T-cell (primary cell): ENCODE measurements around the gene MYH15. TPM values are rescaled to one million over a fixed set of nuclear protein-coding genes. Genes with fewer than 3 reads are reported as not detected.

Experiments used
- ATAC-seq, 4 experiments: fragments of 200-7000 bp in 3 of 4; fragments of 150-1000 bp in 1 of 4; cut with Tn5 transposase; replicated peaks in 1 of 4; 1 replicate in 3 of 4; 2 replicates in 1 of 4; pipeline ENCODE4 v1.10.0; 2021; ENCODE audit warnings: moderate library complexity in 3 of 4, mild to moderate bottlenecking in 2 of 4, moderate number of reproducible peaks in 1 of 4
- CTCF ChIA-PET, 2 donors: fragments of 300-600 bp; sonication (Branson Sonifier 250); formaldehyde crosslinking; loops; one replicate each; lab custom pipeline; 2022; ENCODE audit warnings: antibody characterized with exemption in 2 of 2; lab: Charles Lee
- POLR2A ChIA-PET, 2 donors: fragments of 300-600 bp; sonication (Branson Sonifier 250); formaldehyde crosslinking; loops; one replicate each; lab custom pipeline; 2022; ENCODE audit warnings: antibody characterized with exemption in 2 of 2; lab: Charles Lee
- DNase-seq, 35 experiments: peaks; one replicate each; pipeline versions ENCODE4 v3.0.0 to v3.0.0-alpha.2; 2013 to 2023
- H3K27ac ChIP-seq: one replicate; pipeline ENCODE4 v1.5.1; 2013; ENCODE audit warnings: low read length
- H3K27me3 ChIP-seq, 2 experiments: replicated peaks in 1 of 2; 1 replicate in 1 of 2; 2 replicates in 1 of 2; pipeline versions ENCODE4 v1.6.1 to v1.7.0; 2013; ENCODE audit warnings: low read length in 1 of 2, mixed read lengths in 1 of 2; ENCODE audit not compliant: control insufficient read depth in 2 of 2, insufficient read depth in 2 of 2; ENCODE audit errors: extremely low read depth in 1 of 2
- H3K36me3 ChIP-seq, 2 donors: 1 replicate in 1 of 2; 2 replicates in 1 of 2; pipeline versions ENCODE4 v1.6.1 to v1.7.0; 2013; ENCODE audit warnings: low read length in 1 of 2; ENCODE audit not compliant: control insufficient read depth in 2 of 2, insufficient read depth in 1 of 2; ENCODE audit errors: extremely low read depth in 1 of 2
- H3K4me1 ChIP-seq, 2 experiments: 1 replicate in 1 of 2; 2 replicates in 1 of 2; pipeline versions ENCODE4 v1.6.1 to v1.7.0; 2013; ENCODE audit warnings: low read length in 2 of 2, mixed read lengths in 1 of 2; ENCODE audit not compliant: insufficient read depth in 2 of 2, control insufficient read depth in 1 of 2; ENCODE audit errors: extremely low read depth in 1 of 2
- H3K4me3 ChIP-seq, 2 donors: 1 replicate in 1 of 2; 2 replicates in 1 of 2; pipeline versions ENCODE4 v1.5.1 to v1.7.0; 2013; ENCODE audit warnings: mild to moderate bottlenecking in 2 of 2, low read length in 1 of 2, moderate library complexity in 1 of 2; ENCODE audit not compliant: control insufficient read depth in 1 of 2; ENCODE audit errors: extremely low read depth in 1 of 2
- H3K9me3 ChIP-seq: 2 replicates; pipeline ENCODE4 v1.7.0; 2013
- H3K27ac Mint-ChIP-seq, 2 donors: one replicate each; pipeline ENCODE4 v1.8.0; 2020 to 2021; ENCODE audit warnings: mild to moderate bottlenecking in 2 of 2, mixed read lengths in 2 of 2
- H3K27me3 Mint-ChIP-seq, 2 donors: one replicate each; pipeline ENCODE4 v1.8.0; 2021 to 2022; ENCODE audit warnings: mixed read lengths in 2 of 2
- H3K36me3 Mint-ChIP-seq: one replicate; pipeline ENCODE4 v1.8.0; 2021; ENCODE audit warnings: mixed read lengths
- H3K4me1 Mint-ChIP-seq, 3 donors: one replicate each; pipeline ENCODE4 v1.8.0; 2020 to 2022; ENCODE audit warnings: mixed read lengths in 3 of 3, mild to moderate bottlenecking in 1 of 3
- H3K4me3 Mint-ChIP-seq, 3 donors: one replicate each; pipeline ENCODE4 v1.8.0; 2020 to 2022; ENCODE audit warnings: mild to moderate bottlenecking in 3 of 3, mixed read lengths in 3 of 3, moderate library complexity in 3 of 3
- H3K9me3 Mint-ChIP-seq, 3 donors: one replicate each; pipeline ENCODE4 v1.8.0; 2020 to 2022; ENCODE audit warnings: mixed read lengths in 3 of 3
- WGBS: methylation state at CpG from one replicate; pipeline ENCODE4 v1.1.5; 2013; ENCODE audit warnings: missing lambda C conversion rate; ENCODE audit not compliant: insufficient coverage; 5-methylcytosine and 5-hydroxymethylcytosine counted together
- total RNA-seq, 35 experiments: library from RNA in 6 of 35; stranded (reverse) in 6 of 35; fragments of 120-200 nt in 1 of 35; gene quantifications; one replicate each; pipeline versions ENCODE4 v1.2.1 to v1.2.4 and lab custom pipeline; 2013 to 2026

The MYH15 gene
- total RNA-seq, 5 donors from 2014 or later (not counting 1 experiment from before 2014, with no cell fraction given), result 0.07 to 0.18 (median 0.11) TPM; not detected in 1

DNA sequence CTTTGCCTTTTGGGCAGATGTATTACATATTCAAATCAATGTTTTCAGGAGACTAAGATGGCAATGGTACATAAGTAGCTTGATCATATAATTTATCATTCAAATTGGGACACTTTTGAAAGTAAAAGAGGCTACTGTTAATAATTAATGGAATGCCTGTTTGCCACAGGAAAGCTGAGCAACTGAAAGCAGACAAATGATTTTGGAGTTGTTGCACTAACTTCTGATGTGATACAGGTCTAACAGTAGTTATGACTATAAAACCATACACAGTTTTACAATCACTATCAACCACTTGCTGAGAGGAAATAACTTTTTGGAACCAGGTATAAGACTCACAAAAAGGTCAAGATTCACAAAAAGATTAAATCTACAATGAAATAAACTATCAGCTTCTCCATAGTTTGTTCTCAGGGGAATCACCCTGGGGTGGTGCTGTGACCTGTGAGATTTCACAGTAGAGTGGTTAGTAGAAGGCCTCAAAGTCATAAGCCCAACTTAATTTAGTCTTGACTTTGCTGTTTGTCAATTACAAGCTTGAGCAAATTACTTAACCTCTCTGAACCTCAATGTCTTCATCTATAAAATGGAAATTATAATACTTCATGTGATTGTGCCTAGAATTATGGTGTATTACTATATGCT lies 171.4 kb downstream of the MYH15 start:
- Histone ChIP-seq H3K4me1 (no peaks in the 10 kb centered on the region), H3K27me3 (no peaks in the 10 kb centered on the region), H3K27ac (no peak overlapping the region), H3K4me3 (no peak overlapping the region), H3K9me3 (no peaks in the 10 kb centered on the region), H3K36me3 (no peaks in the 10 kb centered on the region)
- no peak for DNase-seq
- Mint-ChIP-seq H3K36me3 (no peaks in the 10 kb centered on the region), H3K27ac (no peak overlapping the region), H3K9me3 (no peaks in the 10 kb centered on the region), H3K27me3 (no peaks in the 10 kb centered on the region), H3K4me1 (peaks cover 0 to 1% (median 0%) of the 10 kb centered on the region in 3 donors), H3K4me3 (no peak overlapping the region)
- ChIA-PET CTCF (no interaction called here), POLR2A (no interaction called here)
- ATAC-seq, result no peak

DNA sequence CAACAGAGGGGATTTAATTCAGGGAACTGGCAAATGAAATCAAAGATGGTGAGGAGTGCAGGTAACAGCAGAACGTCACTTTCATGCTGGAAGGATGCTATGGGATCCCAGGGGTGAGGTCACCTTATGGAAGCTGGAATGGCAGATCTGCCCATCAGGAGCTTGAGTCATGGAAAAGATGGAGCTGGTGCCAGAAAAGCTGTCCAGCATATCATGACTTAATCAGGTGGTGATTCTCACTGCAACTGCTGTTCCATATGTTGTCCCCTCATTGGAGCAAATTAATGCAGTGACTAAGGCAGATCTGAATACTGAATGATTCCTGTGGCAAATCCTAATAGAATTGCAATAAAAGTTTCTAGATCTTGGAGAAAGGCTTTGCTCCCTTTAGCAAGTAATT lies 175.7 kb downstream of the MYH15 start:
- no peaks in the 10 kb centered on the region for H3K27me3 Mint-ChIP-seq
- Histone ChIP-seq H3K27ac (no peak overlapping the region), H3K9me3 (no peaks in the 10 kb centered on the region), H3K4me1 (no peaks in the 10 kb centered on the region), H3K27me3 (no peaks in the 10 kb centered on the region), H3K36me3 (no peaks in the 10 kb centered on the region), H3K4me3 (no peak overlapping the region)
- no peak for DNase-seq
- ChIA-PET POLR2A (no interaction called here), CTCF (no interaction called here)
- no peak overlapping the region for H3K4me3 Mint-ChIP-seq
- H3K36me3 Mint-ChIP-seq, result no peaks in the 10 kb centered on the region
- H3K9me3 Mint-ChIP-seq, result no peaks in the 10 kb centered on the region
- no peak overlapping the region for H3K27ac Mint-ChIP-seq
- ATAC-seq, result no peak
- 83% methylated on average over 1 of the region's 1 CpG for WGBS
- peaks cover 0 to 3% (median 1%) of the 10 kb centered on the region in 3 donors for H3K4me1 Mint-ChIP-seq

DNA sequence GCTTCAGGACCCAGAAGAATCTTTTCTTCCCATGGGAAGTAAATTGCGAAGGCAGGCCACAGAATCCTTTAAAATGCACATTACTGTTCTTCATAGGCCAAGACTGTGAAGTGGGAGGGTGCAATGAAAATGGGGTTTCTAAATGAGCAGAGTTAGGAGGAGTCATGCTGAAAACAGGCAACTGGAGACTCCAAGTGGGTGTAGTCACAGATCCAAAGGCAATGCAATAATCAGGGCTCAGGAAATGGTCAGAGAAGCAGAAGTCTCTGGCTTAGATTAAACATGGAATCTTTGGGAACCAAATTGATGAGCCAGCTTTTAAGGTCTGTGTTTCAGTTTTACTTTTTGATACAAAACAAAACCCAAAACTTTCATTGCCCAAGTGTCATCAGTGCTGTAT lies 176.4 kb downstream of the MYH15 start:
- DNase-seq (no peak), ATAC-seq (no peak)
- Mint-ChIP-seq H3K36me3 (no peaks in the 10 kb centered on the region), H3K9me3 (no peaks in the 10 kb centered on the region), H3K27ac (no peak overlapping the region), H3K27me3 (no peaks in the 10 kb centered on the region), H3K4me1 (peaks cover 4 to 10% (median 8%) of the 10 kb centered on the region in 3 donors), H3K4me3 (no peak overlapping the region)
- CTCF ChIA-PET, result interaction anchor here in 1 of 2 donors (0.7 kb wide), 1 partner anchor 144 kb away, joined by 3 read pairs; no protein-coding TSS in a partner anchor
- H3K4me1 ChIP-seq, result no peaks in the 10 kb centered on the region
- H3K9me3 ChIP-seq, result no peaks in the 10 kb centered on the region
- no peaks in the 10 kb centered on the region for H3K27me3 ChIP-seq
- POLR2A ChIA-PET, result no interaction called here
- H3K36me3 ChIP-seq, result no peaks in the 10 kb centered on the region
- H3K4me3 ChIP-seq, result no peak overlapping the region
- WGBS, result no CpG with 5 or more reads among the region's 1 CpG
- no peak overlapping the region for H3K27ac ChIP-seq

DNA sequence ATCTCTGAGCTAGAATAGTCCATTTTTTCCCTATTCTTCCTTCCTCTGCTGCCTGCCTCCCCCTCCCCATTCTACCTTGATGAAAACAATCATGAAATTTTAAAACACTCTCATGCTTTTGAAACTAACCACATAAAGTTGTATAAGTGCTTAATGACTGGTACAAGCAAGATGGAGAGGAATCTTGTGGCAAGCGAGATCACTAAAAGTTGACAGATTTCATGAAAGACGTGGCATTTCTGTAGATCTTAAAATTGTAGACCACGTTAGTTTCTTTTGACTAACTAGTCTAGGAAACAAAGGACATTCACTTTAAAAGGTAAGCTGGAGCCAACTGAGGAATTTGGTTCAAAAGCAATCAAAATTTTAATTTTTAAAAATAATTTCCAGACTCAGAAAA lies 178.6 kb downstream of the MYH15 start:
- peaks cover 10 to 20% (median 17%) of the 10 kb centered on the region in 3 donors for H3K4me1 Mint-ChIP-seq
- H3K27me3 Mint-ChIP-seq, result no peaks in the 10 kb centered on the region
- Histone ChIP-seq H3K27ac (no peak overlapping the region), H3K27me3 (no peaks in the 10 kb centered on the region), H3K9me3 (no peaks in the 10 kb centered on the region), H3K36me3 (no peaks in the 10 kb centered on the region), H3K4me1 (no peaks in the 10 kb centered on the region), H3K4me3 (no peak overlapping the region)
- H3K36me3 Mint-ChIP-seq, result peaks cover 5% of the 10 kb centered on the region
- ChIA-PET CTCF (no interaction called here), POLR2A (no interaction called here)
- 66% methylated on average over 2 of the region's 3 CpGs for WGBS
- H3K9me3 Mint-ChIP-seq, result peaks cover 0 to 5% (median 0%) of the 10 kb centered on the region in 3 donors
- DNase-seq (no peak), ATAC-seq (no peak)
- H3K27ac Mint-ChIP-seq, result no peak overlapping the region
- H3K4me3 Mint-ChIP-seq, result no peak overlapping the region

Other genes with a start within 250 kb of the MYH15 start
- gene HHLA2, start 214.0 kb downstream of the MYH15 start, total RNA-seq, result 1 to 10 TPM in 1 of 5 donors, under 1 TPM in 4; 0.28 to 1.5 (median 0.35) TPM
- gene CIP2A, start 78.8 kb upstream of the MYH15 start, total RNA-seq, result 1 to 10 TPM; 2.5 to 5.1 (median 4.5) TPM
- gene DZIP3, start 79.1 kb upstream of the MYH15 start, total RNA-seq, result 10 to 100 TPM in 4 of 5 donors, 1 to 10 TPM in 1; 9.3 to 19.9 (median 10.9) TPM
- gene RETNLB, start 246.8 kb upstream of the MYH15 start, total RNA-seq, result under 1 TPM in 1 of 5 donors, not detected in 4; 0.50 TPM